Measurements from ENCODE around the gene KRT6B.

Gene KRT6B

GRCh38 chr12:52436000-52436827, 15.7 kb downstream of the KRT6B start:
- DNase-seq (ENCODE audit: low read depth) = no peak

- no peak for DNase-seq (ENCODE audit: low read depth)
Measured at GRCh38 chr12:52435659-52435999, 16.3 kb downstream of the KRT6B start.

GRCh38 chr12:52434760-52435530, 17.0 kb downstream of the KRT6B start:
- DNase-seq (ENCODE audit: low read depth) = no peak

GRCh38 chr12:52434081-52434733, 17.7 kb downstream of the KRT6B start, which contains the start of gene KRT75:
KRT75 (minus strand) TSS chr12:52434371; CDS start chr12:52434304, 67 bp downstream.
- DNase-seq (ENCODE audit: low read depth) = no peak

GRCh38 chr12:52433501-52434080, 18.4 kb downstream of the KRT6B start:
- no peak for DNase-seq (ENCODE audit: low read depth)

GRCh38 chr12:52432559-52433207, 19.3 kb downstream of the KRT6B start:
- DNase-seq (ENCODE audit: low read depth) = no peak

- DNase-seq (ENCODE audit: low read depth) = no peak
Measured at GRCh38 chr12:52428121-52428520, 23.8 kb downstream of the KRT6B start.

- DNase-seq (ENCODE audit: low read depth) = no peak
Measured at GRCh38 chr12:52427083-52427482, 24.9 kb downstream of the KRT6B start.

- no peak for DNase-seq (ENCODE audit: low read depth)
Measured at GRCh38 chr12:52426034-52426433, 25.9 kb downstream of the KRT6B start.

- DNase-seq (ENCODE audit: low read depth) = no peak
Measured at GRCh38 chr12:52425466-52425865, 26.5 kb downstream of the KRT6B start.

GRCh38 chr12:52423661-52424500, 28.1 kb downstream of the KRT6B start:
- DNase-seq (ENCODE audit: low read depth) = no peak

- DNase-seq (ENCODE audit: low read depth) = no peak
Measured at GRCh38 chr12:52423035-52423434, 28.9 kb downstream of the KRT6B start.

- DNase-seq (ENCODE audit: low read depth) = no peak
Measured at GRCh38 chr12:52419656-52420055, 32.3 kb downstream of the KRT6B start.

GRCh38 chr12:52418576-52419110, 33.3 kb downstream of the KRT6B start:
- DNase-seq (ENCODE audit: low read depth) = no peak

- no peak for DNase-seq (ENCODE audit: low read depth)
Measured at GRCh38 chr12:52417740-52418139, 34.2 kb downstream of the KRT6B start.

- no peak for DNase-seq (ENCODE audit: low read depth)
Measured at GRCh38 chr12:52416795-52417194, 35.2 kb downstream of the KRT6B start.

GRCh38 chr12:52415870-52416750, 35.8 kb downstream of the KRT6B start:
- DNase-seq (ENCODE audit: low read depth) = no peak

GRCh38 chr12:52414936-52415335, 37.0 kb downstream of the KRT6B start:
- no peak for DNase-seq (ENCODE audit: low read depth)

GRCh38 chr12:52413782-52414345, 38.1 kb downstream of the KRT6B start:
- DNase-seq (ENCODE audit: low read depth) = no peak

Data from T follicular helper cell (primary cell).